Glutamatergic neuron (in vitro differentiated cells): ENCODE data around the gene ALKBH7. TPM values are rescaled to one million over a fixed set of nuclear protein-coding genes. Genes with fewer than 3 reads are reported as not detected.
A peak's percentile ranks its signal among the peaks of the same experiment; 100 is the strongest.

Source experiments
- DNase-seq: peaks from one replicate; pipeline ENCODE4 v3.0.0; 2022
- H3K27ac Mint-ChIP-seq: one replicate; pipeline ENCODE4 v1.8.0; 2020; ENCODE audit warnings: mild to moderate bottlenecking, mixed read lengths, inconsistent platforms; ENCODE audit not compliant: unreplicated experiment
- H3K27me3 Mint-ChIP-seq: one replicate; pipeline ENCODE4 v1.8.0; 2020; ENCODE audit warnings: mild to moderate bottlenecking, moderate library complexity, mixed read lengths, inconsistent platforms; ENCODE audit not compliant: unreplicated experiment
- H3K36me3 Mint-ChIP-seq: one replicate; pipeline ENCODE4 v1.8.0; 2020; ENCODE audit warnings: mild to moderate bottlenecking, mixed read lengths, inconsistent platforms; ENCODE audit not compliant: unreplicated experiment
- H3K4me1 Mint-ChIP-seq: one replicate; pipeline ENCODE4 v1.8.0; 2020; ENCODE audit warnings: mild to moderate bottlenecking, low read depth, mixed read lengths, inconsistent platforms; ENCODE audit not compliant: unreplicated experiment
- H3K4me3 Mint-ChIP-seq: one replicate; pipeline ENCODE4 v1.8.0; 2020; ENCODE audit warnings: mild to moderate bottlenecking, mixed read lengths, inconsistent platforms; ENCODE audit not compliant: unreplicated experiment
- H3K9me3 Mint-ChIP-seq: one replicate; pipeline ENCODE4 v1.8.0; 2020; ENCODE audit warnings: mild to moderate bottlenecking, moderate library complexity, mixed read lengths, inconsistent platforms; ENCODE audit not compliant: unreplicated experiment
- total RNA-seq: library from RNA; stranded (reverse); fragmentation: NEBNext Ultra II Directional; extraction: Animal tissue kit (Norgen Biotek cat#: 25700); gene quantifications from one replicate; pipeline ENCODE4 v1.2.1, GENCODE V29; 2021; ENCODE audit not compliant: unreplicated experiment
- TF ChIP-seq, protein P1 (sequence below): fragments of 200-600 bp; sonication (generic); IDR thresholded peaks from one replicate; pipeline ENCODE4 v1.5.0; 2021; ENCODE audit not compliant: partially characterized antibody, unreplicated experiment

ALKBH7 gene
- total RNA-seq, 1 donor from 2014 or later: 66.8 TPM

DNA sequence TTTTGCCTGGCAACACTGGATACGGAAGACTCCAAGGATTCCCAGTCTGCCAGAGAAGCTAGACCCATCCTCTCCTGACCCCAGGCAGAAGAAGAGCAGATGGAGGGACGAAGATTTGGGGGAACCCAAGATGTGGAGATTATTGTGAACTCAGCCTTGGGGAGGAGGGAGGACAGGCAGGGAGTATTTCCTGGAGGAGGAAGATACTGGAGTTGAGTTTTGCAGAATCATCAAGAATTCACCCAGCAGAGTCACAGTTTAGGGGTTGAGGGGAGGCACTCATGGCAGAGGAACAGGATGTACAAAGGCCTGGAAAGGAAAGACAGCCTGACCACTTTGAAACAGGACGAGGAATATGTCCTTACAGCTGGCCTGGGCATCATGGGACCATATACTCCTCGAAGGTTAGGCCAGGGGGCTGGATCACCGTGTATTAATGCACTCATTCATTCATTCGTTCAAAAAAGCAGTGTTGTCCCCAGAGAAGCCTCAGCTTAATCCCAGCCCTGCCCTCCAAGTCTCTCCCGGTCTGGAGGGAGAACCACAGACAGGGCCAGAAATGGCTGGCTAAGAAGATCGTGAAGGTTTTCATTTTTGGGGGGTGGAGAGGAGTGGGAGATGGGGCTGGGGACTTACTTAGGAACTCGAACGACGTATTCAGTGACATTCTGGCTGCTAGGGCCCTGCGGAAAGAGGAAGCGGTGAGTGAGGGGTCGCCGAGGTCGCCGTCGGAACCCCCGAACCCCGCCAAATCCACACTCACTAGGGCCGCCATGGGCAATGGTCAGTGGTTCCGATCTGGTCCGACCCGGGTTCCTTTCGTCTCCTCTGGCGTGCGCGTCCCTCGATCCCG, 19.9 kb downstream of the ALKBH7 start:
- H3K36me3 Mint-ChIP-seq: no peaks in the 10 kb centered on the region
- no peaks in the 10 kb centered on the region for H3K27me3 Mint-ChIP-seq
- no peak for DNase-seq
- H3K27ac Mint-ChIP-seq: peak overlapping the region; percentile 52
- TF ChIP-seq, protein P1, sequence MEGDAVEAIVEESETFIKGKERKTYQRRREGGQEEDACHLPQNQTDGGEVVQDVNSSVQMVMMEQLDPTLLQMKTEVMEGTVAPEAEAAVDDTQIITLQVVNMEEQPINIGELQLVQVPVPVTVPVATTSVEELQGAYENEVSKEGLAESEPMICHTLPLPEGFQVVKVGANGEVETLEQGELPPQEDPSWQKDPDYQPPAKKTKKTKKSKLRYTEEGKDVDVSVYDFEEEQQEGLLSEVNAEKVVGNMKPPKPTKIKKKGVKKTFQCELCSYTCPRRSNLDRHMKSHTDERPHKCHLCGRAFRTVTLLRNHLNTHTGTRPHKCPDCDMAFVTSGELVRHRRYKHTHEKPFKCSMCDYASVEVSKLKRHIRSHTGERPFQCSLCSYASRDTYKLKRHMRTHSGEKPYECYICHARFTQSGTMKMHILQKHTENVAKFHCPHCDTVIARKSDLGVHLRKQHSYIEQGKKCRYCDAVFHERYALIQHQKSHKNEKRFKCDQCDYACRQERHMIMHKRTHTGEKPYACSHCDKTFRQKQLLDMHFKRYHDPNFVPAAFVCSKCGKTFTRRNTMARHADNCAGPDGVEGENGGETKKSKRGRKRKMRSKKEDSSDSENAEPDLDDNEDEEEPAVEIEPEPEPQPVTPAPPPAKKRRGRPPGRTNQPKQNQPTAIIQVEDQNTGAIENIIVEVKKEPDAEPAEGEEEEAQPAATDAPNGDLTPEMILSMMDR: no peak
- H3K4me1 Mint-ChIP-seq: peaks cover 9% of the 10 kb centered on the region
- peak overlapping the region; percentile 90 for H3K4me3 Mint-ChIP-seq
- H3K9me3 Mint-ChIP-seq: peaks cover 6% of the 10 kb centered on the region

DNA sequence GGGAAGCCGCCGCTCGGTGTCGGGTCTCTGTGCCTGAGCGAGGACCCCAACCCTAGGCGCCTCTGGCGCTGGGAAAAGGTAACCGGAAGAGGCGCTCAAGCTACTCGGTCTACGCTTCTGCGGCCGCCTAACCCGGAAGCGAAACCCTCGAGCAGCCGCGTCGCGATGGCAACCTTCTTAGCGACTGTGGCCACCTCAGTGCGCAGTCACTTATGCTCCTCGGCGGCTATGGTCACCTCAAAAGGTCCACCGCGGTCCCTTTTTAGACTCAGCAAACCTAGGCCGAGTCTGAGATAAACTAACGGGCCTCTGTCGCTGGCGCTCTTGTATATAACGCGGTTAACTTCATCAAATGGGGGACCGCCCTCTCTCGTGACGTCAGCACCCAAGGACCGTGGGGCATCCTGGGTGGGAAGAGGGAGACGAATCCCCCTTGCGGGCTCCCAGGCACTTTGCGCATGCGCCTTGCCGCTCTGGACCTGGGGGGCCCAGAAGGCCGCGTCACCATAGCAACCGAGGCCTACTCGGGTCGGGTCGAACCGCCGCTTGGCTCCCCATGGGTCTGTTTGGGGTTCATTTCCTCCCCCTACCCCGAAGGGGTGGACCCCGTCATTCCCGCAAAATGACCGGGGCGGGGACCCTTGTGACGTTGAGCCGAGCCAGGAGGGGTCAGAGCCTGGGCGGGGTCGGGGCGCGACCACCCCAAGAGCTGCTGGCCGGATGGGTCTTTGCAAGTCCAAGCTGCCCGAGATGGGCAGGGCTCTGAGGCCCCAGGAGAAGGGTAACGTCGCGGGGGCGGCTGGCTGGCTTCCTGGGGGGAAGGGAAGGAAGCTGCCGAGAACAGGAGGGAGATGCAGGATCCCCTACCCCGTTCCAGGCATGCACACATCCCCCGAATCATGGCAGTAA, 20.7 kb downstream of the ALKBH7 start, which contains the start of gene GTF2F1:
GTF2F1 (minus strand) TSS at position 91 of the 909 bp plus-strand sequence. CDS start 169 bp downstream, outside the sequence.
- peak within 1 kb of the TSS; percentile 90 for H3K4me3 Mint-ChIP-seq
- TF ChIP-seq, protein P1: no peak
- peaks cover 6% of the 10 kb centered on the region for H3K9me3 Mint-ChIP-seq
- peak within 1 kb of the TSS; percentile 87 for H3K27ac Mint-ChIP-seq
- H3K36me3 Mint-ChIP-seq: no peaks in the 10 kb centered on the region
- no peaks in the 10 kb centered on the region for H3K27me3 Mint-ChIP-seq
- peaks cover 9% of the 10 kb centered on the region for H3K4me1 Mint-ChIP-seq
- DNase-seq: peak; percentile 97

DNA sequence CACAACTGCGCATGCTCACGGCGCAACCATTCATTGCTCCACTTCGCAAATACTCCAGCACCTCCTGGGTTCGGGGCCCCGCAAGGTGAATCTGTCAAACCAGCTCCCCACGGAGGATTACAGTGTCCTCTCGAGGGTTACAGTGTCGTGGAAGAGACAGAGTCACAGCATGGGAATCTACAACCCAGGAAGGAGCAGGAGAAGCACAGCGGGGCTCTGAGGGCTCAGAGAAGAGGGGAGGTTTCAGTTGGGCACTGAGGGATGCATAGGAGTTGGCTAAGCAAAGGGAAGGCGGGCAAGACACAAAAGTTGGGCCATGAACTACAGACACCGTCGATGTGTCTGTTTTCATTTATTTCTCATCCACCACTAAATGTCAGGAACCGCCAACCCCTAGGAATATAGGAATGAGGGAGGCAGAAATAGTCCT, 21.4 kb downstream of the ALKBH7 start:
- Mint-ChIP-seq H3K4me1 (peaks cover 9% of the 10 kb centered on the region), H3K4me3 (peak overlapping the region; percentile 90), H3K27me3 (no peaks in the 10 kb centered on the region), H3K9me3 (peaks cover 6% of the 10 kb centered on the region), H3K27ac (peak overlapping the region; percentile 87), H3K36me3 (no peaks in the 10 kb centered on the region)
- no peak for DNase-seq
- TF ChIP-seq, protein P1: no peak

DNA sequence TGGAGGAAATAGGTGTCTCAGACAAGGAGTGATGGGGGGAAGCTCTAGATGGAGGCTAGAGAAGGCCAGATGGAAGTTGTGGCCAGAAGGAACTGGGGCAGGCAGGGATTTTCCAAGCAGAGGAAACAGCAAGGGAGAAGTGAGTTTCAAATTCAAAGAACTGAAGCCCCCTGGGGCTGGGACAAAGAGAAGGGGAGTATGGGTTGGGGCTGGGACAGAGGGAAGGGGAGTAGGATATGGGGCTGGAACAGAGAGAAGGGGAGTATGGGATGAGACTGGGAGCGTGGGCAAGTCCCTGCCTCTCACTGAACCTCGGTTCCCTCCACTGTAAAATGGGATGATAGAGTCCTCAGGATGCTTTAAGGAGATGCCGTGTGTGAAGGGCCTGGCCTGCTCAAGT, 22.2 kb downstream of the ALKBH7 start:
- H3K4me1 Mint-ChIP-seq: peaks cover 9% of the 10 kb centered on the region

More for the DNA sequence above, 22.2 kb downstream of the ALKBH7 start:
- Mint-ChIP-seq H3K27me3 (no peaks in the 10 kb centered on the region), H3K27ac (no peak overlapping the region), H3K4me3 (no peak overlapping the region), H3K9me3 (peaks cover 6% of the 10 kb centered on the region), H3K36me3 (no peaks in the 10 kb centered on the region)
- DNase-seq: no peak
- TF ChIP-seq, protein P1: no peak
